ENCODE data around the gene P2RY2. TPM values are rescaled to one million over a fixed set of nuclear protein-coding genes. Genes with fewer than 3 reads are reported as not detected.

The P2RY2 gene
- total RNA-seq, 1 experiment from 2014 or later: 0.26 TPM

DNA sequence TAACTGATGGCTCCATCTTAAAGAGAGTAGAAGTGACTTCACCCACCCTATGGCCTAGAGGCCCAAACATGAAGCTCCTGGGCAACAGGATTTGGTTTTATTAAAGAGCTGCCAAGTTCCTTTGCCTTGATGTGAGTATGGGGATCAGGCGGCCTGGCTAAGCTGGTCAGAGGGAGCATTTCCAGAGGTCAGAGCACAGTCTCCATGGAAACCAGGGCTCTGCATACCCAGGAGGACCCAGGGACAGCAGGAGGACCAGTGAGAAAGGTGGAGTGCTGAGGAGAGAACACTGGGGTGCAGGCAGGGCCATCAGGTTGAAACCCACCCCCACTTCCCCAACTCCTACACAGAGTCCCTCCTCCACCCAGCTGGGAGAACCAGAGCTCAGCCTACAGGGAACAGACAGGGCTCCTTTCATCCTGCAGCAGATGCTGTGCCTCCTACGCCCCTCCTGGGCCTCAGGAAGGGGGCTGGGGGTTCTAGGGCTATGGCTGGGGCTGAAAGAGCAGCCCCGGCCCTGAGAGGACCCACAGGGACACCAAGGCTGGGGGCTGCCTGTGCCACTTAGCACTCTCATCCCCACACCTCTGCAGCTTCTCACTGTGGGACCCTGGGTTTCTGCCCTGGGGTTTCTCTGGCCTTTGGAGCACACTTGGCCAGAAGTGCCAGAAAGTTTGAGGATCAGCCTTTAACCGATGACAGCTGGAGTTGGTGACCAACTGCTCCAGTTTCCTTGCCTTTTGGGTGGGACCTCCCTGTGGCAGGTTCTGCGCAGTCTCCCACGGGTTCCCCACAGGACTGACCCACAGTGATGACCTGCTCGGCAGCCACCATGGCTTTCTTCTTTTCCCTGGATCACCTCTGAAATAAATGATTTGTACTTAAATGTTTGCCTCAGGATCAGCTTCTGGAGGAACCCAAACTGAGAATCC lies 40.3 kb downstream of the P2RY2 start:
- no peak overlapping the region for H3K27ac ChIP-seq (ENCODE audit: insufficient read length, low read depth, low read length)
- H2BK5ac ChIP-seq (ENCODE audit: insufficient read length, low read length): no peak overlapping the region
- H3K9me3 Mint-ChIP-seq: no peaks in the 10 kb centered on the region
- H2BK20ac ChIP-seq (ENCODE audit: low read depth, low read length, poor library complexity, severe bottlenecking): no peak overlapping the region
- H3K79me2 ChIP-seq (ENCODE audit: insufficient read depth, low read length): no peaks in the 10 kb centered on the region
- H3K23me2 ChIP-seq (ENCODE audit: insufficient read length, low read depth, low read length, poor library complexity, severe bottlenecking): no peaks in the 10 kb centered on the region
- no peaks in the 10 kb centered on the region for H3K9me3 ChIP-seq (ENCODE audit: control insufficient read depth, low read depth, low read length)
- no peaks in the 10 kb centered on the region for H4K20me1 ChIP-seq (ENCODE audit: control insufficient read depth, insufficient read depth, insufficient read length)
- H2BK120ac ChIP-seq (ENCODE audit: low read depth, low read length, poor library complexity, severe bottlenecking): no peak overlapping the region
- H3K27me3 Mint-ChIP-seq (ENCODE audit: low read depth): peaks cover 16% of the 10 kb centered on the region
- H3T11ph ChIP-seq (ENCODE audit: low read length): no peak overlapping the region
- no peak overlapping the region for H3K27ac Mint-ChIP-seq
- no peaks in the 10 kb centered on the region for H3K79me1 ChIP-seq (ENCODE audit: insufficient read depth, low read depth, low read length, poor library complexity, severe bottlenecking)
- TF ChIP-seq, protein P1, sequence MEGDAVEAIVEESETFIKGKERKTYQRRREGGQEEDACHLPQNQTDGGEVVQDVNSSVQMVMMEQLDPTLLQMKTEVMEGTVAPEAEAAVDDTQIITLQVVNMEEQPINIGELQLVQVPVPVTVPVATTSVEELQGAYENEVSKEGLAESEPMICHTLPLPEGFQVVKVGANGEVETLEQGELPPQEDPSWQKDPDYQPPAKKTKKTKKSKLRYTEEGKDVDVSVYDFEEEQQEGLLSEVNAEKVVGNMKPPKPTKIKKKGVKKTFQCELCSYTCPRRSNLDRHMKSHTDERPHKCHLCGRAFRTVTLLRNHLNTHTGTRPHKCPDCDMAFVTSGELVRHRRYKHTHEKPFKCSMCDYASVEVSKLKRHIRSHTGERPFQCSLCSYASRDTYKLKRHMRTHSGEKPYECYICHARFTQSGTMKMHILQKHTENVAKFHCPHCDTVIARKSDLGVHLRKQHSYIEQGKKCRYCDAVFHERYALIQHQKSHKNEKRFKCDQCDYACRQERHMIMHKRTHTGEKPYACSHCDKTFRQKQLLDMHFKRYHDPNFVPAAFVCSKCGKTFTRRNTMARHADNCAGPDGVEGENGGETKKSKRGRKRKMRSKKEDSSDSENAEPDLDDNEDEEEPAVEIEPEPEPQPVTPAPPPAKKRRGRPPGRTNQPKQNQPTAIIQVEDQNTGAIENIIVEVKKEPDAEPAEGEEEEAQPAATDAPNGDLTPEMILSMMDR (conservative IDR thresholded peaks at IDR 0.05): no peak
- H2AK5ac ChIP-seq (ENCODE audit: insufficient read length, low read length): no peak overlapping the region
- no peak overlapping the region for H3K56ac ChIP-seq (ENCODE audit: insufficient read length, low read depth, low read length)
- no peak overlapping the region for H4K5ac ChIP-seq (ENCODE audit: insufficient read length, low read depth, low read length)
- no peaks in the 10 kb centered on the region for H3K4me1 ChIP-seq (ENCODE audit: insufficient read depth, low read length)
- H2BK15ac ChIP-seq (ENCODE audit: low read depth, low read length): no peak overlapping the region
- H3K23ac ChIP-seq (ENCODE audit: insufficient read length, low read depth, low read length): no peak overlapping the region
- no peak overlapping the region for H2BK12ac ChIP-seq (ENCODE audit: insufficient read length, low read depth, low read length)
- H3K27me3 ChIP-seq (ENCODE audit: insufficient read depth, low read length): no peaks in the 10 kb centered on the region
- H3K4me3 Mint-ChIP-seq: peak overlapping the region in 1 of 2 experiments; percentile 30; a peak in 1 of 5 replicates
- no peak overlapping the region for H2AFZ ChIP-seq (ENCODE audit: low read length)
- WGBS (ENCODE audit: extremely low coverage, insufficient read length, low lambda C conversion rate): no CpG with 5 or more reads among the region's 7 CpGs
- no peak overlapping the region for H4K8ac ChIP-seq (replicated peaks; ENCODE audit: insufficient read length, low read depth, low read length)
- no peaks in the 10 kb centered on the region for H3K36me3 Mint-ChIP-seq (ENCODE audit: insufficient read depth in 1 of 3, low read depth in 3 of 3)
- H4K91ac ChIP-seq (ENCODE audit: insufficient read length, low read depth, low read length): no peak overlapping the region
- H3K4ac ChIP-seq (ENCODE audit: low read depth, low read length): no peak overlapping the region
- peak; percentile 17 for DNase-seq
- no peak overlapping the region for H3K4me2 ChIP-seq (ENCODE audit: insufficient read depth, insufficient read length, low read length)
- peaks cover 0 to 10% of the 10 kb centered on the region in 2 experiments; a peak in 3 of 4 replicates for H3K4me1 Mint-ChIP-seq
- no peak overlapping the region for H3K14ac ChIP-seq (ENCODE audit: insufficient read depth, low read length)
- no peak overlapping the region for H3K18ac ChIP-seq (ENCODE audit: insufficient read length, low read depth, low read length)
- H3K9ac ChIP-seq (ENCODE audit: extremely low read depth, insufficient read length, low read length): no peak overlapping the region
